ENCODE measurements around the gene LYRM4.
A peak's percentile ranks its signal among the peaks of the same experiment; 100 is the strongest.

The LYRM4 gene

DNA sequence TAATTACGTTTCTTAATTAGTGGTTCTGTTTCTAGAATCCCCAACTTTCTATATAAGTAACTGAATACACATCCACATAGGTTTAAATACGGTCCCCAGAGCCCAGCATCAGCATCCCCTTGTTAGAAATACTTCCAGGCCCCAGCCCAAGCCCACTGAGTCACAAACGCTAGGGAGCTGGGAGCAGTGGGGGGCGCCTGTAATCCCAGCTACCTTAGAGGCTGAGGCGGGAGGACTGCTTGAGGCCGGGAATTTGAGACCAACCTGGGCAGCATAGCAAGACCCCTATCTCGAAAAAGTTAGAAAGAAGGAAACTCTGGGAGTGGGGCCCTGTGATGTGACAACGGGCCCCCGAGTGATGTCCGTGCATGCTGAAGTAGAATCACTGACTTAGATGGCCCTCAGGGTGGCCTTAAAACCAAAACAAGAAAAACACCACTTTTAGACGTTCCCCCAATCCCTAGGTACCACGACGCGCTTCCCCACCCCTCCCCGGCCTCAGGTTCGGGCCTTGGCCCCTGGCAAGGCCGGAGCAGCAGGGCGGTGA lies 176.9 kb downstream of the LYRM4 start:
- no peak overlapping the region for H3K27ac ChIP-seq
- peaks cover 78% of the 10 kb centered on the region for H3K27me3 ChIP-seq
- no peaks in the 10 kb centered on the region for H3K36me3 ChIP-seq
- peaks cover 17 to 24% of the 10 kb centered on the region in 2 experiments for H3K4me1 ChIP-seq (ENCODE audit: control insufficient read depth in 1 of 2, insufficient read depth in 1 of 2, low read depth in 1 of 2, low read length in 1 of 2)
- TF ChIP-seq, protein P1, sequence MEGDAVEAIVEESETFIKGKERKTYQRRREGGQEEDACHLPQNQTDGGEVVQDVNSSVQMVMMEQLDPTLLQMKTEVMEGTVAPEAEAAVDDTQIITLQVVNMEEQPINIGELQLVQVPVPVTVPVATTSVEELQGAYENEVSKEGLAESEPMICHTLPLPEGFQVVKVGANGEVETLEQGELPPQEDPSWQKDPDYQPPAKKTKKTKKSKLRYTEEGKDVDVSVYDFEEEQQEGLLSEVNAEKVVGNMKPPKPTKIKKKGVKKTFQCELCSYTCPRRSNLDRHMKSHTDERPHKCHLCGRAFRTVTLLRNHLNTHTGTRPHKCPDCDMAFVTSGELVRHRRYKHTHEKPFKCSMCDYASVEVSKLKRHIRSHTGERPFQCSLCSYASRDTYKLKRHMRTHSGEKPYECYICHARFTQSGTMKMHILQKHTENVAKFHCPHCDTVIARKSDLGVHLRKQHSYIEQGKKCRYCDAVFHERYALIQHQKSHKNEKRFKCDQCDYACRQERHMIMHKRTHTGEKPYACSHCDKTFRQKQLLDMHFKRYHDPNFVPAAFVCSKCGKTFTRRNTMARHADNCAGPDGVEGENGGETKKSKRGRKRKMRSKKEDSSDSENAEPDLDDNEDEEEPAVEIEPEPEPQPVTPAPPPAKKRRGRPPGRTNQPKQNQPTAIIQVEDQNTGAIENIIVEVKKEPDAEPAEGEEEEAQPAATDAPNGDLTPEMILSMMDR (IDR thresholded peaks at IDR 0.05) = no peak
- H3K4me3 ChIP-seq (ENCODE audit: low read depth in 1 of 2, low read length in 1 of 2) = peak overlapping the region in 1 of 2 experiments; percentile 46
- H3K9me3 ChIP-seq = no peaks in the 10 kb centered on the region

DNA sequence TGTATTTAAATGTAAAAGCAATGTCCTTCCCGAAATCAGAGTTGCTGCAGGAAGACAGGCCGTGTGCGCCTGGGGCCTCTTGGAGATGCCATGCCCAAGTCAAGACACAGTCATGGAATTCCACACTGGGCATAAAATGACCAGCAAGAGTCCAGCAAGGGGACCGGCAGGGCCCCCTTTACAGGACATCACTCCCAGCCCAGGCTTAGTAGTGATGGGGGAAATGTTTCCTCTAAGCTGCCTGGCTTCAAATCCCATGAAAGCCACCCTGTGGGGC lies 177.5 kb downstream of the LYRM4 start:
- H3K27me3 ChIP-seq = peaks cover 72% of the 10 kb centered on the region

DNA sequence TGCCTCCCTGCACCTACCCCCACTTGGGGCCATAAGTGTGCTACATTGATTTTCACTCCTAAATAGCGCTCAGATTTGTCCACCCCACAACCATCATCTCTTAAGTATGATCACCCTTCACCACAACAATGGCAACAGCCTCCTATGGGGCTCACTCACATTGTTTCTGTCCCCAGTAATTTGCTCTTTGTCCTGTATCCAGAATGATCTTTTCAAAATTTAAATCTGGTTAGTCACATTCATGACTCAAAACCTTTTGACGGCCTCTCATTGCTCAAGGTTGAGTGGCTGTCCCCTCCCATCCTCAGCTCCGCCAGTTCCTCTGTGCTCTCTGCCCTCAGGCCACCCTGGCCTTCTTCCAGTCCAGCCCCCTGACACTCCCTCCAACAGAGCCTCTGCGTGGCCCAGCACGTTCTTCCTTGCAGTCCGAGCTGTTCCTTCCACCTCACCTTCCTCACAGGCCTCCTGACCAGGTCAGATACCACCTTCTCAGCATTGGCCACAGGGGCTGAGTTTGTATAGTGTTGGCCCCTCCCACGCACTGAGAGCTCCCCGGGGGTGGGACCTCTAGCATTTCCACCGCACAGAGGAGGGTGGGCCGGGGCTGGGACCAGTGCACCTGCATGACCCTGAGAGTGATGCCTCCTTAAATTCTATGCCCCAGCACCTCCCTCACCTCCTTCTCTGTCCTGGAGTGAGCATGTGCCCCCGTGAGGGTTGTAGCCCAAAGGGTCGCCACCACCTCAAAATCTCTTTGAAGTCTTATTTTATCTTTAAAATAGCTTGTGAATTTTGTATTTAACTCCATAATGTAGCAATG lies 178.1 kb downstream of the LYRM4 start:
- H3K9me3 ChIP-seq = no peaks in the 10 kb centered on the region
- H3K36me3 ChIP-seq = no peaks in the 10 kb centered on the region
- no peak overlapping the region for H3K27ac ChIP-seq
- peaks cover 17 to 24% of the 10 kb centered on the region in 2 experiments for H3K4me1 ChIP-seq (ENCODE audit: control insufficient read depth in 1 of 2, insufficient read depth in 1 of 2, low read depth in 1 of 2, low read length in 1 of 2)
- TF ChIP-seq, protein P1 (IDR thresholded peaks at IDR 0.05) = no peak
- no peak overlapping the region for H3K4me3 ChIP-seq (ENCODE audit: low read depth in 1 of 2, low read length in 1 of 2)
- H3K27me3 ChIP-seq = peaks cover 66% of the 10 kb centered on the region

More for the DNA sequence above, 177.5 kb downstream of the LYRM4 start:
- Histone ChIP-seq H3K36me3 (no peaks in the 10 kb centered on the region), H3K4me3 (ENCODE audit: low read depth in 1 of 2, low read length in 1 of 2) (no peak overlapping the region), H3K9me3 (no peaks in the 10 kb centered on the region), H3K4me1 (ENCODE audit: control insufficient read depth in 1 of 2, insufficient read depth in 1 of 2, low read depth in 1 of 2, low read length in 1 of 2) (peaks cover 17 to 24% of the 10 kb centered on the region in 2 experiments), H3K27ac (no peak overlapping the region)
- TF ChIP-seq, protein P1 (IDR thresholded peaks at IDR 0.05) = no peak

DNA sequence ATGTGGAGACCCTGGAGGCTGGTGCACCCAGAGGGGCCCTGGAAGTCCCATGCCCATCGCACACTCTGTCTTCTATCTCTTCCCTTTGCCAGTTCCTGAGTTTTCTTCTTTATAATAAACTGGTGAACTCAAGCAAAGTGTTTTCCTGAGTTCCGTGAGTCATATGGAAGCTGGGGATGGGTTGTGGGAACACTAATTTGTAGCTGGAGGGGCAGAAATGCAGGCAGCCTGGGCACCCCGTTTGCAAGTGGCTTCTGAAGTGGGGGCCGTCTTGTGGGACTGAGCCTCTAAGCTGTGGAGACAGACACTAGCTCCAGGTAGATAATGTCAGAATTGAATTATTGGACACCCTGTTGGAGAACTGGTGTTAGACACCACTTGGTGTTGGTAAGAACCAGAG lies 178.8 kb downstream of the LYRM4 start:
- Histone ChIP-seq H3K4me3 (ENCODE audit: low read depth in 1 of 2, low read length in 1 of 2) (no peak overlapping the region), H3K4me1 (ENCODE audit: control insufficient read depth in 1 of 2, insufficient read depth in 1 of 2, low read depth in 1 of 2, low read length in 1 of 2) (peaks cover 17 to 24% of the 10 kb centered on the region in 2 experiments), H3K27me3 (peaks cover 59% of the 10 kb centered on the region), H3K27ac (no peak overlapping the region), H3K36me3 (no peaks in the 10 kb centered on the region), H3K9me3 (no peaks in the 10 kb centered on the region)
- TF ChIP-seq, protein P1 (IDR thresholded peaks at IDR 0.05) = no peak

DNA sequence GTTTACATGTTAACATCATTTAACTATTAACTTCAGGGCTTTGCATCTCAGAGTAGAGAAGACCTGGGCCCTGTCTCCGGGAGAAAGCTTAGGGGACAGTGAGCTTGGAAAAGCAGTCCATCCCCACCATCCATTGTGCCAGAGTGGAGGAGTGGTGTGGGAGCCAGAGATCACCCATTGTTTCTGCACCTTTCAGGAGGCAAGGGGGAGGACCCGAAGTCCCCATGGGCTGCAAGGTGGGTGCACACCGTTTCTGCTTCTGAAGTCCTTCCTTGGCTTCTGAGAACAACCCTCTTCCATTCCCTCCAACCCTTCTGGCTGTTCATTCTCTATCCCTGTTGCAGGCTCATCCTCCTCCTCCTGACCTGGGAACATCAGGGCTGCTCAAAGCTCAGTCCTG lies 179.6 kb downstream of the LYRM4 start:
- H3K4me3 ChIP-seq (ENCODE audit: low read depth in 1 of 2, low read length in 1 of 2) = no peak overlapping the region
- TF ChIP-seq, protein P1 (IDR thresholded peaks at IDR 0.05) = no peak

More for the DNA sequence above, 179.6 kb downstream of the LYRM4 start:
- Histone ChIP-seq H3K36me3 (no peaks in the 10 kb centered on the region), H3K9me3 (no peaks in the 10 kb centered on the region), H3K4me1 (ENCODE audit: control insufficient read depth in 1 of 2, insufficient read depth in 1 of 2, low read depth in 1 of 2, low read length in 1 of 2) (peaks cover 17 to 21% of the 10 kb centered on the region in 2 experiments), H3K27ac (no peak overlapping the region), H3K27me3 (peaks cover 51% of the 10 kb centered on the region)
